GM19467 (cell line): Measurements from ENCODE around the gene POGLUT3.

Source experiments
- ATAC-seq: cut with Tn5 transposase; IDR thresholded peaks from one replicate; pipeline ENCODE4 v1.9.1; 2021; ENCODE audit warnings: mild to moderate bottlenecking, moderate library complexity; ENCODE audit not compliant: unreplicated experiment

POGLUT3 gene

GRCh38 chr11:108500721-108501120, 2.5 kb upstream of the POGLUT3 start:
- no peak for ATAC-seq

GRCh38 chr11:108500169-108500568, 2.0 kb upstream of the POGLUT3 start:
- ATAC-seq = no peak

- ATAC-seq = no peak
Measured at GRCh38 chr11:108498816-108499408, 728 bp upstream of the POGLUT3 start.

- peak; percentile 40 for ATAC-seq
Measured at GRCh38 chr11:108497317-108498045, 703 bp downstream of the POGLUT3 start.

- ATAC-seq = no peak
Measured at GRCh38 chr11:108496643-108497256, 1.4 kb downstream of the POGLUT3 start.

- ATAC-seq = no peak
Measured at GRCh38 chr11:108495326-108495725, 2.9 kb downstream of the POGLUT3 start.

- no peak for ATAC-seq
Measured at GRCh38 chr11:108494182-108494581, 4.0 kb downstream of the POGLUT3 start.

GRCh38 chr11:108491936-108492335, 6.2 kb downstream of the POGLUT3 start:
- ATAC-seq = no peak

GRCh38 chr11:108486828-108487227, 11.4 kb downstream of the POGLUT3 start:
- ATAC-seq = no peak

- no peak for ATAC-seq
Measured at GRCh38 chr11:108486331-108486730, 11.9 kb downstream of the POGLUT3 start.

GRCh38 chr11:108483163-108483562, 15.0 kb downstream of the POGLUT3 start:
- no peak for ATAC-seq

- no peak for ATAC-seq
Measured at GRCh38 chr11:108474664-108475463, 23.3 kb downstream of the POGLUT3 start.

- no peak for ATAC-seq
Measured at GRCh38 chr11:108472681-108473080, 25.5 kb downstream of the POGLUT3 start.

GRCh38 chr11:108468478-108468864, 29.7 kb downstream of the POGLUT3 start:
- ATAC-seq = no peak

GRCh38 chr11:108467091-108467823, 30.9 kb downstream of the POGLUT3 start, which contains the start of gene C11orf65:
TSS of gene C11orf65 (minus strand) at chr11:108467529. CDS start at chr11:108461559, 5,970 bp downstream.
- peak; percentile 99 for ATAC-seq

- ATAC-seq = no peak
Measured at GRCh38 chr11:108466405-108466804, 31.8 kb downstream of the POGLUT3 start.

GRCh38 chr11:108453207-108453835, 44.9 kb downstream of the POGLUT3 start:
- no peak for ATAC-seq
